Osteoblast (primary cell): ENCODE data around the gene MAPKAP1. TPM values are rescaled to one million over a fixed set of nuclear protein-coding genes. Genes with fewer than 3 reads are reported as not detected.

Experiments used
- DNase-seq: peaks from one replicate; pipeline ENCODE4 v3.0.0; 2011; ENCODE audit warnings: low spot score, mixed read lengths; ENCODE audit not compliant: insufficient read length; ENCODE audit errors: missing footprints
- H2AFZ ChIP-seq: 2 replicates; pipeline ENCODE4 v1.6.0; 2011; ENCODE audit warnings: mild to moderate bottlenecking, low read length
- H3K27ac ChIP-seq: 2 replicates; pipeline ENCODE4 v1.5.1; 2011; ENCODE audit warnings: mild to moderate bottlenecking, low read depth, low read length, moderate library complexity
- H3K27me3 ChIP-seq: 2 replicates; pipeline ENCODE4 v1.6.0; 2012; ENCODE audit warnings: mild to moderate bottlenecking, control low read depth, inconsistent platforms, low read length, moderate library complexity; ENCODE audit not compliant: insufficient read depth
- H3K36me3 ChIP-seq: 2 replicates; pipeline ENCODE4 v1.5.1; 2011; ENCODE audit warnings: mild to moderate bottlenecking, low read length, control low read depth, moderate library complexity; ENCODE audit not compliant: insufficient read depth
- H3K4me1 ChIP-seq: 2 replicates; pipeline ENCODE4 v1.5.1; 2011; ENCODE audit warnings: mild to moderate bottlenecking, low read length, control low read depth, moderate library complexity; ENCODE audit not compliant: insufficient read depth
- H3K4me2 ChIP-seq: 2 replicates; pipeline ENCODE4 v1.6.0; 2011; ENCODE audit warnings: mild to moderate bottlenecking, low read length; ENCODE audit not compliant: insufficient read depth
- H3K4me3 ChIP-seq: fragments of 200-600 bp; sonication (generic); 3 replicates; pipeline ENCODE4 v1.5.1; 2012; ENCODE audit warnings: mild to moderate bottlenecking, low read length, inconsistent platforms; ENCODE audit not compliant: insufficient read depth
- H3K79me2 ChIP-seq: 2 replicates; pipeline ENCODE4 v1.6.0; 2012; ENCODE audit warnings: mild to moderate bottlenecking, low read length, control low read depth, inconsistent platforms; ENCODE audit not compliant: insufficient read depth
- H3K9me3 ChIP-seq: 2 replicates; pipeline ENCODE4 v1.5.1; 2011; ENCODE audit warnings: low read depth, low read length, control low read depth
- H4K20me1 ChIP-seq: 2 replicates; pipeline ENCODE4 v1.6.0; 2012; ENCODE audit warnings: mild to moderate bottlenecking, low read length, control low read depth; ENCODE audit not compliant: insufficient read depth
- total RNA-seq: library from RNA; depleted of rRNA; stranded (reverse); fragments of >200 nt; gene quantifications from 2 replicates; pipeline ENCODE4 v1.2.3, GENCODE V29; 2012
- TF ChIP-seq, protein P1 (sequence below): IDR thresholded peaks from 2 replicates; pipeline ENCODE4 v1.5.1; 2011; ENCODE audit warnings: mild to moderate bottlenecking, low read depth, low read length, moderate library complexity; ENCODE audit errors: extremely low read depth

MAPKAP1 gene
- total RNA-seq, 1 donor = 72.4 TPM

DNA sequence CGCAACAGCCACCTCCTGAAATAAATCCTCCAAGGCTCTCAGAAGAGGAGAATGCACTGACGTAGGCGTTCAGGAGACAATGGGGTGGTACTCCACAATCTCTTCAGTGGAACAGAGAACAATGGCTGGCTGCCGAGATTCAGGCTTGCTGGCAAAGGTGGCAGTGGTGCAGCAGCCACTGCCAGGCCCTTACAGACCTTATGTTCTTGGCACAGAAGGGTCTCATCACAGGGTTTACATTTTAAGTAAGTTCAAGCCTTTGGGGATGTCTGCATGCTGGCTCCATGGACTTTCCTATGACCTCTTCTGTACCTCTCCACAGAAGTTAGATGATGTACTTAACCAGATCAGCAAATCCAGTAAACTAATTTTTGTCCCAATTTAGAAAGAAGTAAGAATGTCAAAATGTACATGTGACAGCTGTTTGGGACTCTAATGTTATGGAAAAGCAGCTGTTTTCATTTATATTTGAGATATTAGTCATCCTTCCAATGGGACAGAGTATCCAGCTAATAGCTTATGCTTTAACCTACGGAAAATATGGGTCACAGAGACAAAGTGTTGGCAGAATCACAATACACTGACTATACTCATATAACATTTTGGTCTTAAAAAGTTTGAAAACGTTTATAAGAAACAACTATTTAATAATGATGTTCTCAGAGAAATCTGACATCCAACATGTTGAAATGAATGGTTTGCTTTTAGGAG lies 180.9 kb downstream of the MAPKAP1 start:
- Histone ChIP-seq H4K20me1 (peaks cover 2% of the 10 kb centered on the region), H3K9me3 (no peaks in the 10 kb centered on the region), H3K4me2 (no peak overlapping the region), H3K27ac (peak overlapping the region; percentile 12), H3K27me3 (no peaks in the 10 kb centered on the region), H3K79me2 (peaks cover 8% of the 10 kb centered on the region), H3K4me1 (peaks cover 25% of the 10 kb centered on the region), H2AFZ (no peak overlapping the region), H3K4me3 (no peak overlapping the region), H3K36me3 (no peaks in the 10 kb centered on the region)
- peak; percentile 65 for DNase-seq
- TF ChIP-seq, protein P1, sequence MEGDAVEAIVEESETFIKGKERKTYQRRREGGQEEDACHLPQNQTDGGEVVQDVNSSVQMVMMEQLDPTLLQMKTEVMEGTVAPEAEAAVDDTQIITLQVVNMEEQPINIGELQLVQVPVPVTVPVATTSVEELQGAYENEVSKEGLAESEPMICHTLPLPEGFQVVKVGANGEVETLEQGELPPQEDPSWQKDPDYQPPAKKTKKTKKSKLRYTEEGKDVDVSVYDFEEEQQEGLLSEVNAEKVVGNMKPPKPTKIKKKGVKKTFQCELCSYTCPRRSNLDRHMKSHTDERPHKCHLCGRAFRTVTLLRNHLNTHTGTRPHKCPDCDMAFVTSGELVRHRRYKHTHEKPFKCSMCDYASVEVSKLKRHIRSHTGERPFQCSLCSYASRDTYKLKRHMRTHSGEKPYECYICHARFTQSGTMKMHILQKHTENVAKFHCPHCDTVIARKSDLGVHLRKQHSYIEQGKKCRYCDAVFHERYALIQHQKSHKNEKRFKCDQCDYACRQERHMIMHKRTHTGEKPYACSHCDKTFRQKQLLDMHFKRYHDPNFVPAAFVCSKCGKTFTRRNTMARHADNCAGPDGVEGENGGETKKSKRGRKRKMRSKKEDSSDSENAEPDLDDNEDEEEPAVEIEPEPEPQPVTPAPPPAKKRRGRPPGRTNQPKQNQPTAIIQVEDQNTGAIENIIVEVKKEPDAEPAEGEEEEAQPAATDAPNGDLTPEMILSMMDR = no peak

DNA sequence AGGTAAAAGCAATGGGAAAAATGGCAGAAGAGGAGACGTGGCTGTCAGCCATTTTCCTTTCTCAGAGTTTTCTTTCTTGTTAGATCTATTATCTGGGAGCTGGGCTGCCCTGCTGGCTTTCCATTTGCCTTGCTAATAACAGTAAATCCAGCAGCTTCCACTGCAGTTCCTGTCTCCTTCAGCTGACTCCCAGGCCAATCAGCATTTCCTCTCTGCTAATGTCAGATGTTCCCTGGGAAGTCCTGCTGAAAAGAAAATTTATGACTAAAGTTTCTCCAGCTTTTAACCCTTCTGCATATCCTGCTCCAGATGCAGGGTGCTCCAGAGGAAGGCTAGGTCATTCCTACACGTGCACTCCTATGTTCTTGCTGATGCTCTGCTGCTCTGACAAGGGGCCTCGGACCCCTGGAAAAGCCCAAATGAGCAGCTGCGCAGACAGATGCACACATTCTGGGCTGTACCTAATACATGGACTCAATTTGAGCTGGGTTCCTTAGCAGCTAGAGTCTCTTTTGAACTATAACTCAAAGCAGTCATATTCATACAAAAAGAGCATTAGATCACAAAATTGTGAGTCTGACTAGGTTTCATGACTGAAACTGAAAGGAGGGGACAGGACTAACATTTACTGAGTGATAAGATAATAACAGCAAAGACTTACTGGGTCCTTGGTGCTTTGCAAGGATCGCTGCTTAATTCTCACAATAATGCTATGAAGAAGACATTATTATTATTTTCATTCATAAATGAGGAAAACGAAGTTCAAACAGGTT lies 182.2 kb downstream of the MAPKAP1 start:
- Histone ChIP-seq H3K27ac (no peak overlapping the region), H3K4me3 (no peak overlapping the region), H3K4me1 (peaks cover 31% of the 10 kb centered on the region), H2AFZ (no peak overlapping the region), H3K4me2 (no peak overlapping the region), H3K36me3 (peaks cover 6% of the 10 kb centered on the region), H3K9me3 (no peaks in the 10 kb centered on the region), H3K79me2 (peaks cover 15% of the 10 kb centered on the region), H3K27me3 (no peaks in the 10 kb centered on the region), H4K20me1 (peaks cover 2% of the 10 kb centered on the region)
- DNase-seq = no peak
- TF ChIP-seq, protein P1 = no peak

DNA sequence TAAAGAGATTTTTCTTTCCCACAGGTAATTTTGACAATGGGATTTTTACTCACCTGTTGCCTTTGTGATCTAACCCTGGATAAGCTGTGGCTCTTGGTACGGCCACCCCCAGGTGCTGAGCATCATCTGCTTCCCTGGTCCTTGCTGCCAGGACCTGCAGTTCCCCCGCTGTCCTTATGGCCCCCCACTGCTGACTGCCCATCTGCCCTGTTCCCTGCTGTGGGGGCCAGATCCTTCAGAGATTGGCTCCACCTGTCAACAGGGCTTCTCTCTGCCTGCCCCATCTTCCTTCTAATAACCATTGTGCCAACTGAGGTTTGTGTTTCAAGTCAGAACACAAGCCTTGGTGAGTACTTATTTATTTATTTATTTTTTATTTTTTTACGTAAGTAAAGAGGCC lies 183.3 kb downstream of the MAPKAP1 start:
- peaks cover 31% of the 10 kb centered on the region for H3K4me1 ChIP-seq
- TF ChIP-seq, protein P1 = no peak

DNA sequence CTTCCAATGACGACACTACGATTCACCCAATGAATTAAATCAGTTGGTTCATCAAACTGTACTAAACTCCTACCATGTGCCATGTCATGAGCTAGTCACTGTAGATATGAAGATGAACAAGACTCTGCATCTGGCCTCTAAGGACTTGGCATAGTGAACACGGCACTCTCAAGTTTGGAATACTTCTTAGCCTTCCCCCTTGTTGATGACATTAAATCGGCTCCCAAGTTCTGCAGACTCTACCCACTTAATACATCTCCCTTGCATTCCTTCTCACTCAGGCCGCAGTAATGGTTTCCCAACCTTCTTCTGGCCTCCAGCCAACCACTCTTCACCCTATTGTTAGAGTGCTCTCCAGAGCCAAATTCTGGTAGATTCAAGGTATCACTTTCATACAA lies 184.7 kb downstream of the MAPKAP1 start:
- H3K27ac ChIP-seq = peak overlapping the region; percentile 97
- peak overlapping the region; percentile 52 for H3K4me3 ChIP-seq
- peak overlapping the region; percentile 83 for H3K4me2 ChIP-seq
- H3K9me3 ChIP-seq = no peaks in the 10 kb centered on the region
- no peaks in the 10 kb centered on the region for H4K20me1 ChIP-seq
- H3K36me3 ChIP-seq = peaks cover 6% of the 10 kb centered on the region
- TF ChIP-seq, protein P1 = no peak
- H2AFZ ChIP-seq = no peak overlapping the region
- H3K79me2 ChIP-seq = peaks cover 17% of the 10 kb centered on the region
- DNase-seq = no peak
- no peaks in the 10 kb centered on the region for H3K27me3 ChIP-seq
- peaks cover 31% of the 10 kb centered on the region for H3K4me1 ChIP-seq

More for the DNA sequence above, 183.3 kb downstream of the MAPKAP1 start:
- Histone ChIP-seq H3K27me3 (no peaks in the 10 kb centered on the region), H2AFZ (no peak overlapping the region), H3K4me3 (no peak overlapping the region), H3K9me3 (no peaks in the 10 kb centered on the region), H3K4me2 (no peak overlapping the region), H3K36me3 (peaks cover 6% of the 10 kb centered on the region), H3K27ac (no peak overlapping the region), H3K79me2 (peaks cover 17% of the 10 kb centered on the region), H4K20me1 (peaks cover 2% of the 10 kb centered on the region)
- no peak for DNase-seq
